Activated T-cell treated with anti-CD3 and anti-CD28 coated beads, Interleukin-2, amount 50 U/mL, for 4 hours (primary cell): ENCODE measurements around the gene ESCO1. TPM values are rescaled to one million over a fixed set of nuclear protein-coding genes. Genes with fewer than 3 reads are reported as not detected.
"Not testable (repeated sequence)": the region's sequence is repeated elsewhere in the genome, so short reads cannot be mapped to it uniquely, and the experiment has no call there.

ENCODE experiments used
- ATAC-seq, 2 donors: fragments of 200-7000 bp; cut with Tn5 transposase; one replicate each; pipeline ENCODE4 v1.10.0; 2021
- DNase-seq: peaks from one replicate; pipeline ENCODE4 v3.0.0-alpha.2; 2020
- H3K27me3 Mint-ChIP-seq: one replicate; pipeline ENCODE4 v1.8.0; 2021; ENCODE audit warnings: low read depth, mixed read lengths
- H3K36me3 Mint-ChIP-seq: one replicate; pipeline ENCODE4 v1.8.0; 2022; ENCODE audit warnings: mixed read lengths; ENCODE audit not compliant: insufficient read depth
- H3K4me1 Mint-ChIP-seq: one replicate; pipeline ENCODE4 v1.8.0; 2021; ENCODE audit warnings: low read depth, mixed read lengths
- H3K4me3 Mint-ChIP-seq: one replicate; pipeline ENCODE4 v1.8.0; 2021; ENCODE audit warnings: mild to moderate bottlenecking, moderate library complexity, mixed read lengths
- H3K9me3 Mint-ChIP-seq: one replicate; pipeline ENCODE4 v1.8.0; 2021; ENCODE audit warnings: mixed read lengths
- total RNA-seq, 3 donors: library from RNA; stranded (reverse); gene quantifications; one replicate each; pipeline ENCODE4 v1.2.1, GENCODE V29; 2021

The ESCO1 gene
- total RNA-seq, 3 donors from 2014 or later, result 12.3 to 15.6 (median 14.2) TPM

GRCh38 chr18:21599585-21600525 lies 649 bp downstream of the ESCO1 start:
- Mint-ChIP-seq H3K9me3 (no peaks in the 10 kb centered on the region), H3K4me1 (peaks cover 37% of the 10 kb centered on the region)

DNA sequence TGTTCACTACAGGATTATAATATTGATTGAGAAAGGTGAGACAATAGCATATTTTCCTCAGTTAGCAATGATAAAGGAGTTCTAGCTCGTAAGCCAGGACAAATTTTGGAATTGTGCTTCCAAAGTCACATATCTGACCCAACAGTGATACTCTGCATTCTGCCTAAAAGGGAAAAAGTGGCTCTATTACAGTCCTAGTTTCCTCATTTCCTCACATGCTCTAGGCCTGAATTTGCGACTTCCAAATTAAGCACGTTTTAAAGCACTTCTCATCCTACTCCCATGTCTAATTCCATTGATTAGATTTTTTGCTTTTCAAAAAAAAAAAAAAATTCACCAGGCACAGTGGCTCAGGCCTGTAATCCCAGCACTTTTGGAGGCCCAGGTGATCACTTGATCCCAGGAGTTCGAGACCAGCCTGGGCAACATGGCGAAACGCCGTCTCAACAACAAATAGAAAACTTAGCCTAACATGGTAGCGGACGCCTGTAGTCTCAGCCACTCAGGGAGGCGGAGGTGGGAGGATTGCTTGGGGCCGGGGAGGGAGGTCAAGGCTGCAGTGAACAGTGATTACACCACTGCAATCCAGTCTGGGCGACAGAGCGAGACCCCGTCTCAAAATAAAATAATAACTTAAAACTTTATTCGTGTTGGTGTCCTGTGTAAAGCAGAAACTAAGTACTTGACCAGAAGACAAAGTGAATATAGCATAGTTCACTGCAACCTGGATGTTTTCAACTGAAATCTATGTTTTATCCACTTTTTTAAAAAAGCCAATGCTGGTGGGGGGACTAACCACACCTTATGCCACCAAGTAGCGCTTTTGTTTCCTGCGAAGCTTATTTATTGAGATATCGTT lies 1.5 kb downstream of the ESCO1 start:
- H3K4me1 Mint-ChIP-seq, result peaks cover 37% of the 10 kb centered on the region
- no peaks in the 10 kb centered on the region for H3K9me3 Mint-ChIP-seq
- peak overlapping the region; percentile 97 for H3K4me3 Mint-ChIP-seq
- ATAC-seq (no peak), DNase-seq (no peak)
- H3K36me3 Mint-ChIP-seq, result peaks cover under 1% of the 10 kb centered on the region
- H3K27me3 Mint-ChIP-seq, result no peaks in the 10 kb centered on the region

More at GRCh38 chr18:21599585-21600525, 649 bp downstream of the ESCO1 start:
- DNase-seq (no peak), ATAC-seq (peak; percentile 68 to 70)
- peak overlapping the region; percentile 97 for H3K4me3 Mint-ChIP-seq
- no peaks in the 10 kb centered on the region for H3K36me3 Mint-ChIP-seq
- H3K27me3 Mint-ChIP-seq, result no peaks in the 10 kb centered on the region

GRCh38 chr18:21597620-21598019 lies 2.9 kb downstream of the ESCO1 start:
- peaks cover 3% of the 10 kb centered on the region for H3K36me3 Mint-ChIP-seq
- no peak for DNase-seq
- no peak for ATAC-seq
- no peaks in the 10 kb centered on the region for H3K27me3 Mint-ChIP-seq
- H3K4me1 Mint-ChIP-seq, result peaks cover 42% of the 10 kb centered on the region
- H3K4me3 Mint-ChIP-seq, result peak overlapping the region; percentile 11
- H3K9me3 Mint-ChIP-seq, result no peaks in the 10 kb centered on the region

GRCh38 chr18:21593540-21594257 lies 6.8 kb downstream of the ESCO1 start:
- no peaks in the 10 kb centered on the region for H3K9me3 Mint-ChIP-seq
- no peak overlapping the region for H3K4me3 Mint-ChIP-seq
- peak in 1 of 2 donors; percentile 61 for ATAC-seq
- peaks cover 40% of the 10 kb centered on the region for H3K4me1 Mint-ChIP-seq
- no peaks in the 10 kb centered on the region for H3K27me3 Mint-ChIP-seq
- peaks cover 12% of the 10 kb centered on the region for H3K36me3 Mint-ChIP-seq
- DNase-seq, result no peak

- H3K36me3 Mint-ChIP-seq, result peaks cover 12% of the 10 kb centered on the region
- not testable (repeated sequence) for H3K9me3 Mint-ChIP-seq, H3K4me3 Mint-ChIP-seq, DNase-seq, H3K27me3 Mint-ChIP-seq, ATAC-seq
- H3K4me1 Mint-ChIP-seq, result peaks cover 31% of the 10 kb centered on the region
Observed at GRCh38 chr18:21592361-21592760, 8.1 kb downstream of the ESCO1 start.

DNA sequence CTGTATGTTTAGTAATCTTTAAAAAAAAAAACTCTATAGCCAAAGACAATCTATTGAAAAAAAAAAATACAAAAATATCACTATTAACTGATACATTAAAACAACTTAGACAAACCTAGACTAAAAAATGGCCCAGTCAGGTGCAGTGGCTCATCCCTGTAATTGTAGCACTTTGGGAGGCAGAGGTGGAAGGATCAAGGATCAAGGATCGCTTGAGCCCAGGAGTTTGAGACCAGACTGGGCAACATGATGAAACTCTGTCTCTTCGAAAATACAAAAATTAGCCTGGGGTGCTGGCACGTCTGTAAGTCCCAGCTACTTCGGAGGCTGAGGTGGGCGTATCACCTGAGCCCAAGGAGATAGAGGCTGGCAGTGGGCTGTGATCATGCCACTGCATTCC lies 16.1 kb downstream of the ESCO1 start:
- Mint-ChIP-seq H3K27me3 (no peaks in the 10 kb centered on the region), H3K4me3 (no peak overlapping the region)

DNA sequence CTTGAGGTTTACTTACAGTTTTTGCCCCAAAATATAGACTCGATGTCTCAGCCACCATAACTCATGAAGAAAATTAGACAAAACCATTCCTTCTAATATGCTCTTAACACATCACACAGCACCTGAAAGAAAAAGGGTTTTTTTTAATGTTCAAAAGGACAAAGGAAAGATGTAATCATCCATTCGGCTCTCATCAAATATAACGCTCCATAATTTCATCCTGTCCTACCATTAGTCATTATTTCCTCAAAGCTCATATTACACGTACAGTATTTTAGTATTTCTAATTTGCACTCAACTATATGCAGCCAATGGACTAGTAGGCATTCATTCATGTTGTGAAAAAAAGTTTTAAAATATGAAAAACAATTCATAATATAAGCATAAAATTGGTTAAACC lies 24.8 kb downstream of the ESCO1 start:
- Mint-ChIP-seq H3K4me3 (no peak overlapping the region), H3K27me3 (no peaks in the 10 kb centered on the region), H3K36me3 (peaks cover 53% of the 10 kb centered on the region), H3K4me1 (peaks cover 5% of the 10 kb centered on the region), H3K9me3 (no peaks in the 10 kb centered on the region)
- no peak for DNase-seq
- no peak for ATAC-seq

More for the DNA sequence above, 16.1 kb downstream of the ESCO1 start:
- ATAC-seq, result no peak
- peaks cover 13% of the 10 kb centered on the region for H3K36me3 Mint-ChIP-seq
- no peaks in the 10 kb centered on the region for H3K9me3 Mint-ChIP-seq
- no peak for DNase-seq
- peaks cover 24% of the 10 kb centered on the region for H3K4me1 Mint-ChIP-seq

- DNase-seq (no peak), ATAC-seq (no peak)
- H3K27me3 Mint-ChIP-seq, result no peaks in the 10 kb centered on the region
- peaks cover 46% of the 10 kb centered on the region for H3K36me3 Mint-ChIP-seq
- H3K9me3 Mint-ChIP-seq, result no peaks in the 10 kb centered on the region
- no peak overlapping the region for H3K4me3 Mint-ChIP-seq
- no peaks in the 10 kb centered on the region for H3K4me1 Mint-ChIP-seq
Observed at GRCh38 chr18:21571772-21572171, 28.7 kb downstream of the ESCO1 start.

DNA sequence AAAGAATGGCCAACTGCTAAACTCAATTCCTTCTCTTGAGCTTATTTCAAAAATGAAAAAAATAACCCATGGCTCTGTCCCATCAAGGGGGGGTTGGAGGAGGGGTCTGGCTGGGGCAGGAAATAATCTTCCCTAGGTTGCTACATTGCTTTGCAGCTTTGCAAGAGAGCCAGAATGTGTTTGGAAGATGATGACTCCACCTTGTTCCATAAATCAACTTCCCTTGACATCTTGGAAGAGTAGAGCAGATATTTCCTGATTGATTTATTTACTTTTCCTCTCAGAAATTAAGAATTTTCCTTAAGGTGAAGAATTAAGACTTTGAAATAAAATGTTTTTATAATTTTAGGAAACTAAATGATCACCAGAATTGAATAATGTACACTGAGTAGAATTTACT lies 41.3 kb downstream of the ESCO1 start:
- H3K4me1 Mint-ChIP-seq, result peaks cover 2% of the 10 kb centered on the region
- peaks cover 33% of the 10 kb centered on the region for H3K36me3 Mint-ChIP-seq
- no peaks in the 10 kb centered on the region for H3K27me3 Mint-ChIP-seq
- H3K4me3 Mint-ChIP-seq, result no peak overlapping the region
- DNase-seq (no peak), ATAC-seq (no peak)
- H3K9me3 Mint-ChIP-seq, result no peaks in the 10 kb centered on the region

DNA sequence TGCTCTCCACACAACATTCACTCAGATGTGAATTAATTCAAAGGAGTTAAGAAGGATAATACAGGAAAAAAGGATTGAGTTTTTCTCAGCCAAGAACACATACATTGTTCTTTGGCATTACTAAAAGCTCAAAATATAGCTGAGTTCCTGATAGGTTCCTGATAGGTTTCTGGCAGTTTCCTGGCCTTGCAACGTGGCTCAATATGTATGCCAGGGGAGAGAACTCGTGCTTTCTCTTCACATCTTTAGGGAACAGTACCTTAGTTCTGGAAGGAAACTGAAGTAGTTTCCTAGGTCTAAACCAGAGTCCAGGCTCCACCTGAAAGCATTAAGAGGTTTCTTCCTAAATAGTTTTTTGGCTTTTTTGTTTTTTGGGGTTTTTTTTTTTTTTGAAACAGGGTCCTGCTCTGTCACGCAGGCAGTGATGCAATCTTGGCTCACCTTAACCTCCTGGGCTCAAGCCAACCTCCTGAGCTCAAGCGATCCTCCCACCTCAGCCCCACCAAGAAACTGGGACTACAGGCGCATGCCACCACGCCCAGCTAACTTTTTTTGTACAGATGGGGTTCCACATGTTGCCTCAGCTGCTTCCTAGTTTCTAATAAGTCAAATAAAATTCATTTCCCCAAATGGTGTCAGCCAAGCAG lies 42.8 kb downstream of the ESCO1 start:
- Mint-ChIP-seq H3K36me3 (peaks cover 35% of the 10 kb centered on the region), H3K9me3 (no peaks in the 10 kb centered on the region), H3K27me3 (no peaks in the 10 kb centered on the region), H3K4me1 (peaks cover 2% of the 10 kb centered on the region), H3K4me3 (no peak overlapping the region)
- DNase-seq (no peak), ATAC-seq (no peak)

GRCh38 chr18:21550510-21550970 lies 50.0 kb downstream of the ESCO1 start:
- ATAC-seq (no peak), DNase-seq (no peak)
- Mint-ChIP-seq H3K27me3 (no peaks in the 10 kb centered on the region), H3K36me3 (peaks cover 35% of the 10 kb centered on the region), H3K9me3 (no peaks in the 10 kb centered on the region), H3K4me3 (no peak overlapping the region), H3K4me1 (peaks cover 6% of the 10 kb centered on the region)

- Mint-ChIP-seq H3K9me3 (no peaks in the 10 kb centered on the region), H3K4me3 (no peak overlapping the region), H3K27me3 (no peaks in the 10 kb centered on the region), H3K36me3 (peaks cover 29% of the 10 kb centered on the region), H3K4me1 (peaks cover 6% of the 10 kb centered on the region)
- no peak for DNase-seq
- ATAC-seq, result no peak
Observed at GRCh38 chr18:21548647-21549046, 51.9 kb downstream of the ESCO1 start.

DNA sequence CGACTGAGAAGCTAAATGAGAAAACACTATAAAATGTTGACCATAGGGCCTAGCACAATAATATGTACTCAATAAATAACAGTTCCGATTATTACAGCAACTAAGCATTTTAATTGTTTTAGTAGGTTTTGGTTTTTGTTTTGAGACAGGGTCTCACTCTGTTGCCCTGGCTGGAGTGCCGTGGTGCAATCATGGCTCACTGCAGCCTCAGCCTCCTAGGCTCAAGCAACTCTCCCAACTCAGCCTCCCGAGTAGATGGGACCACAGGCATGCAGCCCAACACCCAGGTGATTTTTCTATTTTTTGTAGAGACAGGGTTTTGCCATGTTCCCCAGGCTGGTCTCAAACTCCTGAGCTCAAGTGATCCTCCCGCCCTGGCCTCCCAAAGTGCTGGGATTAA lies 54.1 kb downstream of the ESCO1 start:
- Mint-ChIP-seq H3K4me3 (no peak overlapping the region), H3K27me3 (no peaks in the 10 kb centered on the region), H3K4me1 (peaks cover 2% of the 10 kb centered on the region), H3K36me3 (peaks cover 22% of the 10 kb centered on the region), H3K9me3 (no peaks in the 10 kb centered on the region)
- ATAC-seq, result no peak
- no peak for DNase-seq
